Measurements from ENCODE around the gene LRRC8D. TPM values are rescaled to one million over a fixed set of nuclear protein-coding genes. Genes with fewer than 3 reads are reported as not detected.
A peak's percentile ranks its signal among the peaks of the same experiment; 100 is the strongest.

Gene LRRC8D
- total and polyA plus RNA-seq, 9 of the 15 experiments (the other 6 are each of a cell fraction or from before 2014, with no cell fraction given): 3.4 to 53.9 (median 15.9) TPM

DNA sequence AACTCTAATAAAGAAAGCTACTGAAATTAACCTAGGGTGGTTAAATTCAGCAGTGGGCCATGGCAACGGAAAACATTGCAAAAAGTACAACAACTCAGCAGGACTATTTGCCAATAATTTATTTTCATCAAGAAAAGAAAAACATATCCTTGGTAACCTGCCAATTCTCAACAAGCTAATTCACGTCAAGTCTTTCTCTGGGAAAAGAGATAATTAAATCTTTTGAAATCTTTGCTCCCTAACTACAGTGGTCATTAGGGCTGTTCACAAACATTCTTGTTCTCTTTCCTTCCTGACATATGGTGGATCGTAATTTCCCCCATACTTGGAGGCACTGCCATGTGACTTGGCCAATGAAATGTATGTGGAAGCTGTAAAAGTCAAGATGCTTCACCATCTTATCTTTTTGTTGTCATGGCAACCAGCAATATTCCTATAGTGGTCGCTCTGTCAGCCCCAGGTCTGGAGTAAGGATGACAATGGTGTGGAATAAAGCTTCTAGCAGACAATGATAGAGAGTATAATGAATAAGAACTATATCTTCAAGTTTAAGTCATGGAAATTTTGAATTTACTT is 144.4 kb downstream of the LRRC8D start (continued):
- no peak for TF ChIP-seq LCOR (CRISPR knock-in tag; IDR thresholded peaks at IDR 0.05)
- TF ChIP-seq TOE1 (IDR thresholded peaks at IDR 0.05; ENCODE audit: borderline replicate concordance): no peak
- TF ChIP-seq TOE1 (CRISPR knock-in tag; IDR thresholded peaks at IDR 0.05; ENCODE audit: borderline replicate concordance, low read depth): no peak
- TF ChIP-seq, protein P1, sequence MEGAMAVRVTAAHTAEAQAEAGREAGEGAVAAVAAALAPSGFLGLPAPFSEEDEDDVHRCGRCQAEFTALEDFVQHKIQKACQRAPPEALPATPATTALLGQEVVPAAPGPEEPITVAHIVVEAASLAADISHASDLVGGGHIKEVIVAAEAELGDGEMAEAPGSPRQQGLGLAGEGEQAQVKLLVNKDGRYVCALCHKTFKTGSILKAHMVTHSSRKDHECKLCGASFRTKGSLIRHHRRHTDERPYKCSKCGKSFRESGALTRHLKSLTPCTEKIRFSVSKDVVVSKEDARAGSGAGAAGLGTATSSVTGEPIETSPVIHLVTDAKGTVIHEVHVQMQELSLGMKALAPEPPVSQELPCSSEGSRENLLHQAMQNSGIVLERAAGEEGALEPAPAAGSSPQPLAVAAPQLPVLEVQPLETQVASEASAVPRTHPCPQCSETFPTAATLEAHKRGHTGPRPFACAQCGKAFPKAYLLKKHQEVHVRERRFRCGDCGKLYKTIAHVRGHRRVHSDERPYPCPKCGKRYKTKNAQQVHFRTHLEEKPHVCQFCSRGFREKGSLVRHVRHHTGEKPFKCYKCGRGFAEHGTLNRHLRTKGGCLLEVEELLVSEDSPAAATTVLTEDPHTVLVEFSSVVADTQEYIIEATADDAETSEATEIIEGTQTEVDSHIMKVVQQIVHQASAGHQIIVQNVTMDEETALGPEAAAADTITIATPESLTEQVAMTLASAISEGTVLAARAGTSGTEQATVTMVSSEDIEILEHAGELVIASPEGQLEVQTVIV (CRISPR knock-in tag; IDR thresholded peaks at IDR 0.05; ENCODE audit: borderline replicate concordance): no peak

DNA sequence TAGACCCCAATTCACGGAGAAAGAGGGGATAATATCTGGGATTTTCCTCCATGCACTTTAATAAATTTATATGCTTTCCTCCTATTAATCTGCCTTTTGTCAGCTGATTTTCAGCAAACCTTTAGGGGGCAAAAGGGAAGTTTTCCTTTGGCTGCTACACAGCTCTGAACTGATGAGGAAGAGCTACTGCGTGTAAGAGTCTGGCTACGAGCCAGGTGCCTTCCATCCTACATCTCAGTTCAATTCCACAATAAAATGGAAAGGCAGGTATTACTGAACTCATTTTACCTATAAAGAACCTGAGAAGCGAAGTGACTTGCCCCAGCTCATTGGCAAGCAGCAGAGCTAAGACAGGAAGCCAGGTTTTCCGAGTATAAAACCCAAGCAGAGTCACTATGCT is 145.8 kb downstream of the LRRC8D start:
- peaks cover 0 to 10% of the 10 kb centered on the region in 2 experiments; a peak in 2 of 5 replicates for H3K4me1 ChIP-seq (replicated peaks in 1 of 2; ENCODE audit: control insufficient read depth in 2 of 2, insufficient read depth in 2 of 2, low read length in 2 of 2)
- in situ Hi-C loops (cut with MboI) (no loop called here), intact Hi-C loops (cut with micrococcal nuclease) (no loop called here)
- no peaks in the 10 kb centered on the region for H3K27me3 ChIP-seq (ENCODE audit: control insufficient read depth in 2 of 2, insufficient read depth in 2 of 2, low read length in 2 of 2)
- BruUV-seq (replicated peaks): no TSS peak
- WGBS (ENCODE audit: insufficient coverage, low coverage, missing lambda C conversion rate): 18% methylated on average over 5 of the region's 5 CpGs
- FAIRE-seq (no peak), DNase-seq (ENCODE audit: extremely low read depth in 1 of 4, low spot score in 3 of 4) (no peak), ATAC-seq (no peak)
- no peaks in the 10 kb centered on the region for H4K20me1 ChIP-seq (replicated peaks; ENCODE audit: control insufficient read depth, insufficient read depth, low read length)
- peak; percentile 74 for TF ChIP-seq NFIC (IDR thresholded peaks at IDR 0.05)
- no peak for TF ChIP-seq ZKSCAN1 (IDR thresholded peaks at IDR 0.05; ENCODE audit: low read depth, low read length)
- H3K27ac ChIP-seq (ENCODE audit: extremely low read depth, low read depth, low read length): no peak overlapping the region
- ChIA-PET POLR2A (interaction anchor here (0.7 to 1.5 kb wide), 2 partner anchors 9 to 184 kb away, joined by 3 to 6 read pairs; no protein-coding TSS in a partner anchor), CTCF (ENCODE audit: low intra/inter-chr PET ratio) (no interaction called here)
- no peak overlapping the region for H3K4me2 ChIP-seq (ENCODE audit: insufficient read depth, low read length)
- no peaks in the 10 kb centered on the region for H3K9me3 ChIP-seq (replicated peaks; ENCODE audit: control insufficient read depth, insufficient read depth, low read depth, low read length)
- H2AFZ ChIP-seq (ENCODE audit: low read depth, low read length): no peak overlapping the region
- H3K9ac ChIP-seq (ENCODE audit: insufficient read depth in 1 of 2, low read depth in 2 of 2, low read length in 2 of 2): no peak overlapping the region
- H3K9me1 ChIP-seq (ENCODE audit: control insufficient read depth, insufficient read depth, low read length): no peaks in the 10 kb centered on the region
- H3K36me3 ChIP-seq (ENCODE audit: control insufficient read depth, insufficient read depth, low read length): no peaks in the 10 kb centered on the region
- H3K4me3 ChIP-seq: no peak overlapping the region
- H3K79me2 ChIP-seq (ENCODE audit: control insufficient read depth, insufficient read depth, low read length): no peaks in the 10 kb centered on the region
